Measurements from ENCODE around the gene TNIK.

DNA sequence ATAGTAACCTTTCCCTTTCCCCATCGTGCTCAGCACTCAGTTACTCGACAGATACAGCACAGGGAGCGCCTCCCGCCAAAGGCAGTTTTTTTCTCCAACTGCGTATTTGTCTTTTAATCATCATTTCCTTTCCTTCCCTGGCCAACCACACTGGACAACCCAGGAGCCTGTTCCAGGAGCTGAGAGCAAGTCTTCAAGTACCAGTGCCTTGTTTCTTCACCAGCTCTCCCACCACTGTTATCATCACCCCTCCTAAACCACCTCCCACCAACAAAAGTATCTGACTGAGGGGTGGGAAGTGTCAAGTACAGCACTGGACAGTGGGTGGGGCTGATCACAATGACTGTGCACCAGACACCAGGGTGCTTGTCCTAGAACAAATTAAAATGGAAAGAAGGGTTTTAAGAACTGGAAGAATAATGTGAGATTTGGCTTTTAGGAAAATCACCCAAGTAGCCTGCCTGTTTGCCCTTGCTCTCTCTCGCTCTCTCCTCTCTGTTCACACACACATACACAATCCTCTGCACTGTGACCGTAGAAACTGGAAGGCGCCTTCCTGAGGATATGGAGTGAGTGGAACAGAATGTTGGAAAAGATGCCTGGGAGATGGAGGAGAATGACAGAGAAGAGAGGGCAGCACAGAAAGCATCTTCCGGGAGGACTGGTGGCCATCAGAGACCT lies 126.3 kb downstream of the TNIK start:
- TF ChIP-seq CTCF (IDR thresholded peaks at IDR 0.05) (no peak), POLR2AphosphoS5 (IDR thresholded peaks at IDR 0.05) (no peak), EP300 (IDR thresholded peaks at IDR 0.05) (peak in 1 of 4 donors; percentile 64), POLR2A (IDR thresholded peaks at IDR 0.05) (peak in 1 of 4 donors; percentile 17)

Data from upper lobe of left lung (tissue), 4 donors.